Keratinocyte (primary cell): Measurements from ENCODE around the gene KRT71. TPM values are rescaled to one million over a fixed set of nuclear protein-coding genes. Genes with fewer than 3 reads are reported as not detected.

ENCODE experiments used
- DNase-seq: peaks from one replicate; pipeline ENCODE4 v3.0.0-alpha.2; 2011; ENCODE audit warnings: low read depth, missing footprints, low spot score
- FAIRE-seq: peaks from 2 replicates; lab custom pipeline; 2011; peaks lifted over from hg19 to GRCh38; lab: Jason Lieb, UNC
- H2AFZ ChIP-seq: 2 replicates; pipeline ENCODE4 v1.6.0; 2012; ENCODE audit warnings: low read length, control low read depth, inconsistent platforms; ENCODE audit not compliant: control insufficient read depth
- H3K27ac ChIP-seq: 2 replicates; pipeline ENCODE4 v1.5.1; 2011; ENCODE audit warnings: low read length; ENCODE audit not compliant: control insufficient read depth, insufficient read depth
- H3K27me3 ChIP-seq: 3 replicates; pipeline ENCODE4 v1.6.0; 2011; ENCODE audit warnings: low read length; ENCODE audit not compliant: control insufficient read depth, insufficient read depth; ENCODE audit errors: extremely low read depth
- H3K36me3 ChIP-seq, 2 experiments: 2 replicates in 1 of 2; 3 replicates in 1 of 2; pipeline ENCODE4 v1.5.1; 2011; ENCODE audit warnings: low read length in 2 of 2, mild to moderate bottlenecking in 1 of 2; ENCODE audit not compliant: control insufficient read depth in 2 of 2, insufficient read depth in 2 of 2; ENCODE audit errors: extremely low read depth in 1 of 2
- H3K4me1 ChIP-seq: 3 replicates; pipeline ENCODE4 v1.5.1; 2011; ENCODE audit warnings: low read length; ENCODE audit not compliant: control insufficient read depth, insufficient read depth; ENCODE audit errors: extremely low read depth
- H3K4me2 ChIP-seq: 3 replicates; pipeline ENCODE4 v1.6.0; 2011; ENCODE audit warnings: low read depth, low read length; ENCODE audit not compliant: control insufficient read depth, insufficient read depth; ENCODE audit errors: extremely low read depth
- H3K4me3 ChIP-seq, 3 experiments: fragments of 200-600 bp in 1 of 3; sonication (generic) in 1 of 3; 2 replicates in 2 of 3; 3 replicates in 1 of 3; pipeline ENCODE4 v1.5.1; 2011 to 2016; ENCODE audit warnings: low read length in 3 of 3, mild to moderate bottlenecking in 3 of 3, control low read depth in 2 of 3, inconsistent platforms in 1 of 3, low read depth in 1 of 3, mixed read lengths in 1 of 3, mixed run types in 1 of 3, moderate library complexity in 1 of 3; ENCODE audit not compliant: control insufficient read depth in 2 of 3, insufficient read depth in 2 of 3; ENCODE audit errors: extremely low read depth in 1 of 3
- H3K79me2 ChIP-seq: 2 replicates; pipeline ENCODE4 v1.6.0; 2012; ENCODE audit warnings: low read length; ENCODE audit not compliant: control insufficient read depth, insufficient read depth
- H3K9ac ChIP-seq: 3 replicates; pipeline ENCODE4 v1.6.0; 2011; ENCODE audit warnings: low read length; ENCODE audit not compliant: control insufficient read depth, insufficient read depth; ENCODE audit errors: extremely low read depth
- H3K9me1 ChIP-seq: 3 replicates; pipeline ENCODE4 v1.6.0; 2011; ENCODE audit warnings: low read length; ENCODE audit not compliant: control insufficient read depth, insufficient read depth; ENCODE audit errors: extremely low read depth
- H3K9me3 ChIP-seq: 2 replicates; pipeline ENCODE4 v1.5.1; 2012; ENCODE audit warnings: low read depth, low read length; ENCODE audit not compliant: control insufficient read depth
- H4K20me1 ChIP-seq: 3 replicates; pipeline ENCODE4 v1.6.0; 2011; ENCODE audit warnings: low read length; ENCODE audit not compliant: control insufficient read depth, insufficient read depth; ENCODE audit errors: extremely low read depth
- EZH2 ChIP-seq: IDR thresholded peaks from one replicate; pipeline ENCODE4 v1.6.1; 2012; ENCODE audit warnings: inconsistent platforms, mild to moderate bottlenecking, low read length, moderate library complexity
- dilution Hi-C: fragments of 300-500 bp; cut with MboI; formaldehyde crosslinking; loops from one replicate; pipeline ENCODE4 v1.7.0; 2020; ENCODE audit warnings: low sequenced_read_pairs; ENCODE audit not compliant: extremely low pct_ligation_motif_present
- polyA plus RNA-seq, 5 experiments: library from polyadenylated mRNA; depleted of rRNA in 3 of 5; stranded (reverse) in 3 of 5; stranded (forward) in 1 of 5; unstranded in 1 of 5; fragments of >200 nt; gene quantifications; 1 replicate in 1 of 5; 2 replicates in 3 of 5; 3 replicates in 1 of 5; pipeline versions ENCODE4 v1.2.1 to v1.2.3, GENCODE V29; 2011 to 2012; ENCODE audit warnings: missing spikeins in 2 of 5, low read depth in 1 of 5, low replicate concordance in 1 of 5
- TF ChIP-seq, protein P1 (sequence below), 3 experiments: IDR thresholded peaks in 1 of 3; conservative IDR thresholded peaks in 1 of 3; optimal IDR thresholded peaks in 1 of 3; 2 replicates in 2 of 3; 3 replicates in 1 of 3; pipeline versions ENCODE3 to v1.5.1; 2011; ENCODE audit warnings: low read length in 3 of 3, mild to moderate bottlenecking in 3 of 3, moderate library complexity in 2 of 3, control low read depth in 1 of 3, inconsistent platforms in 1 of 3; ENCODE audit not compliant: insufficient read depth in 2 of 3; ENCODE audit errors: extremely low read depth in 1 of 3

The KRT71 gene
- polyA plus RNA-seq, 1 donor (not counting 4 experiments of a cell fraction or from before 2014, with no cell fraction given): not detected

DNA sequence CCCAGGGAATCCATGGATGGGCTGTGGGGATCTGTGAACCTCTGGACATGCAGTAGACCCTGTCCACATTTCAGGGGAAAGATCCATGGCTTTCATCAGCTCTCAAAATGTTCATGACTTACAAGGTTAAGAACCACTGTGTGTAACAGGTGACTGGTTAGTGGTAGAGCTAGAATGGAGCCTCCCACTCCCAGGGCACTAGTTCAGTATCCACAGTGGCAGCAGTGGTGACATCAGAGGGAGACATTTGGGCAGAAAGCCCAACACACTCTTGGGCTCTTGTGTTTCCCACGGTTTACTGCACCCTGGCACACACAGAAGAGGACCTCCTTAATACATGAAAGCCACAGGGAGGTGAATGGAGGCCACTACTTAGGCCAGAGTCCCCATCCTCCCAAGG is 11.6 kb upstream of the KRT71 start:
- Histone ChIP-seq H3K27me3 (peaks cover 2% of the 10 kb centered on the region), H3K9me3 (no peaks in the 10 kb centered on the region), H3K4me3 (no peak overlapping the region), H3K4me1 (no peaks in the 10 kb centered on the region), H2AFZ (no peak overlapping the region), H4K20me1 (no peaks in the 10 kb centered on the region), H3K4me2 (no peak overlapping the region), H3K9ac (no peak overlapping the region), H3K36me3 (no peaks in the 10 kb centered on the region), H3K9me1 (no peaks in the 10 kb centered on the region), H3K27ac (no peak overlapping the region), H3K79me2 (no peaks in the 10 kb centered on the region)
- no peak for TF ChIP-seq EZH2
- TF ChIP-seq, protein P1, sequence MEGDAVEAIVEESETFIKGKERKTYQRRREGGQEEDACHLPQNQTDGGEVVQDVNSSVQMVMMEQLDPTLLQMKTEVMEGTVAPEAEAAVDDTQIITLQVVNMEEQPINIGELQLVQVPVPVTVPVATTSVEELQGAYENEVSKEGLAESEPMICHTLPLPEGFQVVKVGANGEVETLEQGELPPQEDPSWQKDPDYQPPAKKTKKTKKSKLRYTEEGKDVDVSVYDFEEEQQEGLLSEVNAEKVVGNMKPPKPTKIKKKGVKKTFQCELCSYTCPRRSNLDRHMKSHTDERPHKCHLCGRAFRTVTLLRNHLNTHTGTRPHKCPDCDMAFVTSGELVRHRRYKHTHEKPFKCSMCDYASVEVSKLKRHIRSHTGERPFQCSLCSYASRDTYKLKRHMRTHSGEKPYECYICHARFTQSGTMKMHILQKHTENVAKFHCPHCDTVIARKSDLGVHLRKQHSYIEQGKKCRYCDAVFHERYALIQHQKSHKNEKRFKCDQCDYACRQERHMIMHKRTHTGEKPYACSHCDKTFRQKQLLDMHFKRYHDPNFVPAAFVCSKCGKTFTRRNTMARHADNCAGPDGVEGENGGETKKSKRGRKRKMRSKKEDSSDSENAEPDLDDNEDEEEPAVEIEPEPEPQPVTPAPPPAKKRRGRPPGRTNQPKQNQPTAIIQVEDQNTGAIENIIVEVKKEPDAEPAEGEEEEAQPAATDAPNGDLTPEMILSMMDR (optimal IDR thresholded peaks at IDR 0.05 in 1 of 3, IDR thresholded peaks at IDR 0.05 in 1 of 3, conservative IDR thresholded peaks at IDR 0.05 in 1 of 3; ENCODE audit: extremely low read depth in 1 of 3, insufficient read depth in 2 of 3, low read length in 3 of 3): no peak
- DNase-seq: no peak
- FAIRE-seq: no peak
- dilution Hi-C loops: no loop called here

GRCh38 chr12:52561880-52562449 is 9.0 kb upstream of the KRT71 start:
- H3K27ac ChIP-seq: no peak overlapping the region
- H3K79me2 ChIP-seq: no peaks in the 10 kb centered on the region
- FAIRE-seq (no peak), DNase-seq (no peak)
- dilution Hi-C loops: no loop called here
- no peak overlapping the region for H3K4me2 ChIP-seq
- H3K27me3 ChIP-seq: peaks cover 2% of the 10 kb centered on the region
- H3K4me3 ChIP-seq: no peak overlapping the region
- H4K20me1 ChIP-seq: no peaks in the 10 kb centered on the region
- H2AFZ ChIP-seq: no peak overlapping the region
- H3K9ac ChIP-seq: no peak overlapping the region
- no peaks in the 10 kb centered on the region for H3K9me1 ChIP-seq
- TF ChIP-seq EZH2: no peak
- TF ChIP-seq, protein P1 (optimal IDR thresholded peaks at IDR 0.05 in 1 of 3, IDR thresholded peaks at IDR 0.05 in 1 of 3, conservative IDR thresholded peaks at IDR 0.05 in 1 of 3; ENCODE audit: extremely low read depth in 1 of 3, insufficient read depth in 2 of 3, low read length in 3 of 3): peak; percentile 39 to 50 (median 41)
- H3K36me3 ChIP-seq: no peaks in the 10 kb centered on the region
- H3K9me3 ChIP-seq: no peaks in the 10 kb centered on the region
- H3K4me1 ChIP-seq: no peaks in the 10 kb centered on the region
